ENCODE data around the gene HSD17B1.
"Not testable (repeated sequence)": the region's sequence is repeated elsewhere in the genome, so short reads cannot be mapped to it uniquely, and the experiment has no call there.

The HSD17B1 gene

DNA sequence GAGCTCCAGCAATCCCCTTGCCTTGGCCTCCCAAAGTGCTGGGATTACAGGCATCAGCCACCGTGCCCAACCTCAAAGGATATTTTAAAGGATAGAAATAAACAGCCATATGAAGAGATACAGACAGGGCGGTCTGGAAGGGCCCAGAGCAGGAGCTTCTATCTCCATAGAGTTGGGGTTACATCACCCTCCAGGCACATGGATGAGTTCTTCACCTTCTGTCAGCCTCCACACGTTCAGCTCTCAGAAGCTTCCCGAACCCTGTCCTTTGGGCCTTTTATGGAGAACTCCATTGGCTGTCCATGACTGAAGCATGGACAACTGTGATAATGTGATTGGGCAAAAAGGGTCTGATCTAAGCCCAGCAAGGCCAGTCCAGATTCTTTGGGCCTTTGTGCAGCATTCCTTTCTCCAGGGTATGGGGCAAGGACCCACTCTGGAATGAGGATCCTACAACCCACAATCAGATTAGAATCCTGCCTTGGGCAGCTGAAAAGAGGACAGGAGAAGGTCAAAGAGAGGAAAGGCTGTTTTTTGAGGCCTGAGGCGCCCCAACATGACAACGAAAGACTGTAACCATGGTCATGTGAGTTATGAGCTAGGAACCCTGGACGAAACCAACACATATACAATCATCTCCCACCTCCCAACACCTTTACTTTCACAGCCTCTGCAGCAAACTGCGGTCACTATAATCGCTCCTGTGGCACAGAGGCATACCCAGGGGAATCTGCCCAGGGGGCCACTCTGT is 6.8 kb upstream of the HSD17B1 start:
- not testable (repeated sequence) for H2AFZ ChIP-seq (ENCODE audit: low read length); H3K4me2 ChIP-seq (ENCODE audit: insufficient read depth, low read length, poor library complexity, severe bottlenecking); H2BK120ac ChIP-seq (ENCODE audit: low read depth, low read length); H2BK5ac ChIP-seq (ENCODE audit: low read length); H2BK15ac ChIP-seq (ENCODE audit: low read length); H4K8ac ChIP-seq (ENCODE audit: low read depth, low read length); H3K18ac ChIP-seq (ENCODE audit: low read length); H3K23ac ChIP-seq (ENCODE audit: low read depth, low read length, poor library complexity); H3K27me3 ChIP-seq (ENCODE audit: control insufficient read depth in 3 of 3, insufficient read depth in 3 of 3, low read depth in 1 of 3, low read length in 3 of 3); H3K27ac ChIP-seq (replicated peaks; ENCODE audit: low read length); H3K9me3 ChIP-seq (replicated peaks in 1 of 2; ENCODE audit: control insufficient read depth in 2 of 2, insufficient read depth in 1 of 2, low read depth in 1 of 2, low read length in 2 of 2); H4K91ac ChIP-seq (ENCODE audit: low read depth, low read length, poor library complexity); H3K4me1 ChIP-seq (ENCODE audit: control insufficient read depth in 2 of 2, insufficient read depth in 1 of 2, low read depth in 1 of 2, low read length in 2 of 2); H3K79me1 ChIP-seq (ENCODE audit: low read depth, low read length); H3K4ac ChIP-seq (ENCODE audit: low read length); H2AK5ac ChIP-seq (ENCODE audit: low read depth, low read length); H3K14ac ChIP-seq (ENCODE audit: low read length); DNase-seq (ENCODE audit: low spot score); H3K9ac ChIP-seq (ENCODE audit: low read depth, low read length, poor library complexity); H3K4me3 ChIP-seq (ENCODE audit: low read length in 2 of 2); H2BK12ac ChIP-seq (ENCODE audit: low read length)
- peaks cover 15 to 37% of the 10 kb centered on the region in 2 donors for H3K36me3 ChIP-seq (replicated peaks in 1 of 2; ENCODE audit: control insufficient read depth in 2 of 2, insufficient read depth in 2 of 2, low read length in 2 of 2)
- no CpG with 5 or more reads among the region's 9 CpGs for WGBS, 2 donors (ENCODE audit: extremely low coverage in 2 of 2, insufficient read length in 2 of 2, insufficient replicate concordance in 1 of 2)

DNA sequence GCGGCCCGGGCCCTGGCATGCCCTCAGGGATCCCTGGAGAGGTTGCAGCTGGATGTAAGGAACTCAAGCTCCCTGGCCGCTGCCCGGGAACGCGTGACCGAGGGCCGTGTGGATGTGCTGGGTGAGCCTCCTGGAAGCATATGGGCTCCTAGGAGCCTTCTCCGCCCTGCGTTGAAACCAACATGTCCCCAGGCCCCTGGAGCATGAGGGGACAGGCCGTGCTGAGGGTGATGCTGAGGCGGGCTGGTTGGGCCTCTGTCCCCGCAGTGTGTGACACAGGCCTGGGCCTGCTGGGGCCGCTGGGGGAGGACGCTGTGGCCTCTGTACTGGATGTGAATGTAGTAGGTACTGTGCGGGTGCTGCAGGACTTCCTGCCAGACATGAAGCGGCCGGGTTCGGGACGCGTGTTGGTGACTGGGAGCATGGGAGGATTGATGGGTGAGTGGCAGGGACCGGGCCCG is 5.7 kb upstream of the HSD17B1 start:
- no peak overlapping the region for H3K4me3 ChIP-seq (ENCODE audit: low read length in 2 of 2)
- peak overlapping the region; percentile 46 for H2AK5ac ChIP-seq (ENCODE audit: low read depth, low read length)
- no peak overlapping the region for H4K8ac ChIP-seq (ENCODE audit: low read depth, low read length)
- DNase-seq (ENCODE audit: low spot score), result no peak
- no peak overlapping the region for H3K4me2 ChIP-seq (ENCODE audit: insufficient read depth, low read length, poor library complexity, severe bottlenecking)
- no peak overlapping the region for H2BK5ac ChIP-seq (ENCODE audit: low read length)
- no peak overlapping the region for H3K9ac ChIP-seq (ENCODE audit: low read depth, low read length, poor library complexity)
- no peak overlapping the region for H2BK15ac ChIP-seq (ENCODE audit: low read length)
- no CpG with 5 or more reads among the region's 23 CpGs for WGBS, 2 donors (ENCODE audit: extremely low coverage in 2 of 2, insufficient read length in 2 of 2, insufficient replicate concordance in 1 of 2)
- peaks cover 1% of the 10 kb centered on the region for H3K79me1 ChIP-seq (ENCODE audit: low read depth, low read length)
- no peak overlapping the region for H2AFZ ChIP-seq (ENCODE audit: low read length)
- peak overlapping the region; percentile 98 for H3K23ac ChIP-seq (ENCODE audit: low read depth, low read length, poor library complexity)
- no peak overlapping the region for H3K18ac ChIP-seq (ENCODE audit: low read length)
- no peak overlapping the region for H4K91ac ChIP-seq (ENCODE audit: low read depth, low read length, poor library complexity)
- H3K36me3 ChIP-seq (replicated peaks in 1 of 2; ENCODE audit: control insufficient read depth in 2 of 2, insufficient read depth in 2 of 2, low read length in 2 of 2), result peaks cover 12 to 28% of the 10 kb centered on the region in 2 donors
- no peaks in the 10 kb centered on the region for H3K9me3 ChIP-seq (replicated peaks in 1 of 2; ENCODE audit: control insufficient read depth in 2 of 2, insufficient read depth in 1 of 2, low read depth in 1 of 2, low read length in 2 of 2)
- no peak overlapping the region for H3K27ac ChIP-seq (replicated peaks; ENCODE audit: low read length)
- H3K4me1 ChIP-seq (ENCODE audit: control insufficient read depth in 2 of 2, insufficient read depth in 1 of 2, low read depth in 1 of 2, low read length in 2 of 2), result peaks cover 0 to 5% of the 10 kb centered on the region in 2 donors
- H3K4ac ChIP-seq (ENCODE audit: low read length), result no peak overlapping the region
- H3K14ac ChIP-seq (ENCODE audit: low read length), result no peak overlapping the region
- H2BK120ac ChIP-seq (ENCODE audit: low read depth, low read length), result no peak overlapping the region
- H2BK12ac ChIP-seq (ENCODE audit: low read length), result no peak overlapping the region
- no peaks in the 10 kb centered on the region for H3K27me3 ChIP-seq (ENCODE audit: control insufficient read depth in 3 of 3, insufficient read depth in 3 of 3, low read depth in 1 of 3, low read length in 3 of 3)

DNA sequence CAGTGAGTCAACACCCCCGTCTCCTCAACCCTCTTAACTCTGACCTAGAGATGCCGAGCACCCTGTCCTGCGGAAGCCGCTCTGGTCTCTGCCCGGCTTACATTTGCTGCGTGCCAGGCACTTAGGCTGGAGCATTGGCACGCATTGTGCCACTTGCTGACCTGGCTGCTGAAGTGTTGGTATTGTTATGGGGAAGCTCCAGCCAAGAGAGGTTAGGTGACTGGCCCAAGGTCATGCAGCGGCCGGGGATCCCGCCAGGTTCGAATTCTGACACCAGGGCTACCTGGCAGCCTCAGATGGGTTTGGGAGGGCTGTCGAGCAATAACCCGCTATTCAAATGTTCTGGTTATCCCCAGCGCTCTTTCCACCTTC is 5.0 kb upstream of the HSD17B1 start:
- peak overlapping the region; percentile 73 for H3K4me2 ChIP-seq (ENCODE audit: insufficient read depth, low read length, poor library complexity, severe bottlenecking)
- H3K23ac ChIP-seq (ENCODE audit: low read depth, low read length, poor library complexity), result peak overlapping the region; percentile 98
- no CpG with 5 or more reads among the region's 14 CpGs for WGBS, 2 donors (ENCODE audit: extremely low coverage in 2 of 2, insufficient read length in 2 of 2, insufficient replicate concordance in 1 of 2)
- H2AK5ac ChIP-seq (ENCODE audit: low read depth, low read length), result peak overlapping the region; percentile 96
- DNase-seq (ENCODE audit: low spot score), result no peak
- H3K9me3 ChIP-seq (replicated peaks in 1 of 2; ENCODE audit: control insufficient read depth in 2 of 2, insufficient read depth in 1 of 2, low read depth in 1 of 2, low read length in 2 of 2), result no peaks in the 10 kb centered on the region
- H4K91ac ChIP-seq (ENCODE audit: low read depth, low read length, poor library complexity), result no peak overlapping the region
- peak overlapping the region; percentile 83 for H2BK120ac ChIP-seq (ENCODE audit: low read depth, low read length)
- peaks cover 10 to 24% of the 10 kb centered on the region in 2 donors for H3K36me3 ChIP-seq (replicated peaks in 1 of 2; ENCODE audit: control insufficient read depth in 2 of 2, insufficient read depth in 2 of 2, low read length in 2 of 2)
- H2BK5ac ChIP-seq (ENCODE audit: low read length), result no peak overlapping the region
- H3K4me1 ChIP-seq (ENCODE audit: control insufficient read depth in 2 of 2, insufficient read depth in 1 of 2, low read depth in 1 of 2, low read length in 2 of 2), result peaks cover 0 to 5% of the 10 kb centered on the region in 2 donors
- H3K27ac ChIP-seq (replicated peaks; ENCODE audit: low read length), result no peak overlapping the region
- H3K79me1 ChIP-seq (ENCODE audit: low read depth, low read length), result peaks cover 1% of the 10 kb centered on the region
- H3K9ac ChIP-seq (ENCODE audit: low read depth, low read length, poor library complexity), result no peak overlapping the region
- no peaks in the 10 kb centered on the region for H3K27me3 ChIP-seq (ENCODE audit: control insufficient read depth in 3 of 3, insufficient read depth in 3 of 3, low read depth in 1 of 3, low read length in 3 of 3)
- H2AFZ ChIP-seq (ENCODE audit: low read length), result no peak overlapping the region
- no peak overlapping the region for H3K4me3 ChIP-seq (ENCODE audit: low read length in 2 of 2)
- peak overlapping the region; percentile 89 for H2BK15ac ChIP-seq (ENCODE audit: low read length)
- H3K4ac ChIP-seq (ENCODE audit: low read length), result no peak overlapping the region
- peak overlapping the region; percentile 73 for H2BK12ac ChIP-seq (ENCODE audit: low read length)
- peak overlapping the region; percentile 83 for H3K18ac ChIP-seq (ENCODE audit: low read length)
- H3K14ac ChIP-seq (ENCODE audit: low read length), result no peak overlapping the region
- no peak overlapping the region for H4K8ac ChIP-seq (ENCODE audit: low read depth, low read length)

DNA sequence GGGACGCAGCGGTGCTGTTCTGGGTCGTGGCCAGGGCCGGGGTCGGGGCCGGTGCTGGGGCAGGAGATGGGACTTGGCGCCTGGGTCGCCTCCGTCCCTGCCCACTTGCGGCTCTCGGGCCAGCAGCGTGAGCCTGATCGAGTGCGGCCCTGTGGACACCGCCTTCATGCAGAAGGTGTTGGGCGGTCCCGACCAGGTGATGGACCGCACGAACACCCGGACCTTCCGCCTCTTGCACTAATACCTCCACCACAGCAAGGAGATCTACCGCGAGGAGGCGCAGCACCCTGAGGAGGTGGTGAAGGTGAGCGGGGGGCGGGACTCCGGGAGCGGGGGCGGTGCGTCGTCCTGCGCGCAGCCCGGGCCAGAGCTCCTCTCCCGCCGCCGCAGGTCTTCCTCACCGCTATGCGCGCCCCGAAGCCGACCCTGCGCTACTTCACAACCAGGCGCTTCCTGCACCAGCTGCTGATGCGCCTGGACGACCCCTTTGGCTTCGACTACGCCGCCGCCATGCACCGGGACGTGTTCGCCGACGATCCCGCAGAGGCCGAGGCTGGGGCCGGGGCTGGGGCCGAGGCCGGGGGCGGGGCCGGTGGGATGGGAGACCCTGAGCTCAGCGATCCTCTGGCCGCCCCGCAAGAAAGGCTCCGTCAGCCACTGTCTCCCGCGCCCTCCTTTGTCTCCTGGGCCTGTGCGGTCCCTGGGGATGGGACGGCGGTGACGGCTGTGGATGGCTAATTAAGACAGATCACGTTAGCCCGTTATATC is 4.5 kb upstream of the HSD17B1 start:
- H4K8ac ChIP-seq (ENCODE audit: low read depth, low read length), result peak overlapping the region; percentile 92
- no peaks in the 10 kb centered on the region for H3K27me3 ChIP-seq (ENCODE audit: control insufficient read depth in 3 of 3, insufficient read depth in 3 of 3, low read depth in 1 of 3, low read length in 3 of 3)
- peak overlapping the region; percentile 96 for H2AK5ac ChIP-seq (ENCODE audit: low read depth, low read length)
- no peak overlapping the region for H3K14ac ChIP-seq (ENCODE audit: low read length)
- H2BK5ac ChIP-seq (ENCODE audit: low read length), result no peak overlapping the region
- H3K27ac ChIP-seq (replicated peaks; ENCODE audit: low read length), result peak overlapping the region; percentile 87
- H2BK12ac ChIP-seq (ENCODE audit: low read length), result no peak overlapping the region
- H3K4ac ChIP-seq (ENCODE audit: low read length), result no peak overlapping the region
- no peak overlapping the region for H4K91ac ChIP-seq (ENCODE audit: low read depth, low read length, poor library complexity)
- H3K79me1 ChIP-seq (ENCODE audit: low read depth, low read length), result peaks cover 3% of the 10 kb centered on the region
- peak overlapping the region; percentile 83 for H2BK120ac ChIP-seq (ENCODE audit: low read depth, low read length)
- peak overlapping the region in 1 of 2 donors; percentile 78 for H3K4me3 ChIP-seq (ENCODE audit: low read length in 2 of 2)
- H2AFZ ChIP-seq (ENCODE audit: low read length), result no peak overlapping the region
- H3K23ac ChIP-seq (ENCODE audit: low read depth, low read length, poor library complexity), result peak overlapping the region; percentile 98
- peak overlapping the region; percentile 99 for H3K18ac ChIP-seq (ENCODE audit: low read length)
- peak overlapping the region; percentile 97 for H3K9ac ChIP-seq (ENCODE audit: low read depth, low read length, poor library complexity)
- DNase-seq (ENCODE audit: low spot score), result peak; percentile 71
- peaks cover 0 to 5% of the 10 kb centered on the region in 2 donors for H3K4me1 ChIP-seq (ENCODE audit: control insufficient read depth in 2 of 2, insufficient read depth in 1 of 2, low read depth in 1 of 2, low read length in 2 of 2)
- H3K9me3 ChIP-seq (replicated peaks in 1 of 2; ENCODE audit: control insufficient read depth in 2 of 2, insufficient read depth in 1 of 2, low read depth in 1 of 2, low read length in 2 of 2), result no peaks in the 10 kb centered on the region
- H3K4me2 ChIP-seq (ENCODE audit: insufficient read depth, low read length, poor library complexity, severe bottlenecking), result peak overlapping the region; percentile 73
- peak overlapping the region; percentile 89 for H2BK15ac ChIP-seq (ENCODE audit: low read length)
- peaks cover 7 to 19% of the 10 kb centered on the region in 2 donors for H3K36me3 ChIP-seq (replicated peaks in 1 of 2; ENCODE audit: control insufficient read depth in 2 of 2, insufficient read depth in 2 of 2, low read length in 2 of 2)
- no CpG with 5 or more reads among the region's 74 CpGs for WGBS, 2 donors (ENCODE audit: extremely low coverage in 2 of 2, insufficient read length in 2 of 2, insufficient replicate concordance in 1 of 2)

Measured in neuronal stem cell (in vitro differentiated cells).